ENCODE results near the gene PDHX. TPM values are rescaled to one million over a fixed set of nuclear protein-coding genes. Genes with fewer than 3 reads are reported as not detected.
"Not testable (repeated sequence)": the region's sequence is repeated elsewhere in the genome, so short reads cannot be mapped to it uniquely, and the experiment has no call there.

The PDHX gene
- total RNA-seq, 2 experiments from 2014 or later = 31.4 to 37.1 TPM

DNA sequence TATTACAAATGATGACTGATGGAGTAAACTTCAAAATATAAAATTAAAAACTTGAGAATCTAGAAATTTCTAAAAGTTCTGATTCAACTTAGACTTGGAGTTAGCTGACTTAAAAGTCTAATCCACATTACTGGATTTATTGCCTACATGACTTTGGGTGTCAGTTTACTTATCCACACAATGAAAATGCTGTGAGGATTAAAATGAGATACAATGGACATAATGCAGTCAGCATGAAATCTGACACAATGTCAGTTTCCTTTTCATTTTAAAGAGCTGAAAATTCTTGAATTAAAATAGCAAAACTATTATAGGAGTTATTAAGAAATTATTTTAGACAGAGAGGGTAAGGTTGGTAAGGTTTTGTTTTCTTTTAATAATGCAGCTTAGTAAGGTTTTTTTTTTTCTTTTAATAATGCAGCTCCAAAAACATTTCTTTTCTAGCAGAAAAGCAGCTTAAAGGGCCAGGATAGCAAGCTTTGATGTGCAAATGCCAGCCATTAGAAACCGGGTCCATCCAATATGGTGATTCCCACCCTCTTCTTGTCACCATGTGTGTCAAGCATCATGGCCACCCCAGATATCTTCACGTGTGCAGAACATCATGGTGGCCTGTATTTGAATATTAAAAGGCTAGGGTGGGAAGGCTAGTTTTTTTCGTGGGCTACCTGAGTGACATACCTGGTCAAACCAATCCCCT, 19.1 kb upstream of the PDHX start:
- H3K27ac Mint-ChIP-seq = no peak overlapping the region
- peaks cover 18% of the 10 kb centered on the region for H3K9me3 Mint-ChIP-seq
- POLR2A ChIA-PET = no interaction called here
- H3K36me3 Mint-ChIP-seq = peaks cover 25% of the 10 kb centered on the region
- no peak for ATAC-seq (ENCODE audit: low read depth)
- no peaks in the 10 kb centered on the region for H3K27me3 Mint-ChIP-seq
- no peak for DNase-seq
- H3K4me3 Mint-ChIP-seq = no peak overlapping the region
- no peaks in the 10 kb centered on the region for H3K4me1 Mint-ChIP-seq

DNA sequence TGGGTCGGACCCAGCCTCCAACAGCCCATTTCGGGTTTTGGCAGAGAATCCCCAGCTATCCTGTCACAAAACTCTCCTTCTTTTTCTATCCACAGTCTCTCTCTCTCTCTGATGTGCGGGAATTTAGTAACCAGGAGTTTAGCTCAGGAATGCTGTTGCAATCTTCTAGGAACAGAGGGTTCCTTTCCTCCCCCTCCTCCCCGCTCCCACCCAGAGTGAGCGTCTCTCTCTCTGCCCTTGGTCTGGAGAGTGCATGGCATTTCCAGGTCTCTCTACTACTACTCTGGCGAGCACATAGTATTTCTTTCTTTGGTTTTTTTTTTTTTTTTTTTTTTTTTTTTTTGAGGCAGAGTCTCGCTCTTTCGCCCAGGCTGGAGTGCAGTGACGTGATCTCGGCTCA, 17.9 kb upstream of the PDHX start:
- DNase-seq = no peak
- H3K36me3 Mint-ChIP-seq = peaks cover 30% of the 10 kb centered on the region
- H3K9me3 Mint-ChIP-seq = peaks cover 18% of the 10 kb centered on the region
- H3K27me3 Mint-ChIP-seq = no peaks in the 10 kb centered on the region
- ATAC-seq (ENCODE audit: low read depth) = no peak
- H3K4me3 Mint-ChIP-seq = no peak overlapping the region
- H3K4me1 Mint-ChIP-seq = no peaks in the 10 kb centered on the region
- POLR2A ChIA-PET = interaction anchor here (0.7 kb wide), 1 partner anchor 11 kb away, joined by 3 read pairs; no protein-coding TSS in a partner anchor
- H3K27ac Mint-ChIP-seq = no peak overlapping the region

DNA sequence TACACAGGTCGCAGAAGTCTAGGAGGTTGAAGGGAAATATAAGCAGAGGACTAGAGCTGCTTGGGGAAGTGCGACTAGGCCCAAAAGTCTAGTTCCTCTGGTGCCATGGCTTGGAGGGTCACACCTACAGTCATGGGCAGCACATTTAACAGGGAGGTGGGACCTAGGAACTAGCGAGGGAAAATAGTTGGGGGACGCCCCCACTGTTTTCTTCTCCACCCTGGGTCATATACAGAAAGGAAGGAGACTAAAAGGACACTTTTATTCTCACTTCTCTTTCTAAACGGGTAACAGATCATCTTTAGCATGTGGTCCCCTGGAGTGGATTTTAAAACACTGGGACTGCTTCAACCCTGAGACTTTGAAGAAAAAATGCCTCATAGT, 16.8 kb upstream of the PDHX start:
- DNase-seq (no peak), ATAC-seq (ENCODE audit: low read depth) (no peak)
- Mint-ChIP-seq H3K27ac (no peak overlapping the region), H3K9me3 (peaks cover 20% of the 10 kb centered on the region), H3K4me3 (no peak overlapping the region), H3K4me1 (peaks cover 4% of the 10 kb centered on the region), H3K36me3 (peaks cover 38% of the 10 kb centered on the region), H3K27me3 (no peaks in the 10 kb centered on the region)
- POLR2A ChIA-PET = no interaction called here

DNA sequence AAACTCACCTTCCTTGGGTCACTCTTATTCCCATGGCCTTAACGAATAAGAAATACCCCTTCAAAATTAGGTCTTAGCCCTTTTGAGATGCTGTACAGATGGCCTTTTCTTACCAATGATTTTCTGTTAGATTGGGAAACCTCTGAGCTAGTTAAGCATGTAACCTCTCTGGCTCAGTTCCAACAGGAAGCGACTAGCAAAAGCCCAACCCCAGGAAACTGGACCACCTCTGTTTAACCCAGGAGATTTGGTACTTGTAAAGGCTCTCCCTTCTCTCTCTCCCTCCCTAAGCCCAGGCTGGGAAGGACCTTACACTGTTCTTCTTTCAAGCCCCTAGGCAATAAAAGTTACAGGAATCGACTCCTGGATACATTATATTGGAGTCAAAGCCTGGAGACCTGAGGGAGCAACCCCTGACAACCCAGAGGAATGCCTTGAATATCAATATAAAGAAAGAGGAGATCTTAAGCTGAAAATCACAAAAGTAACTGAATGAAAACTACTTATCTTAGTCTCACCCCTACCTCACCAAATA, 11.9 kb upstream of the PDHX start:
- Mint-ChIP-seq H3K27me3 (no peaks in the 10 kb centered on the region), H3K27ac (no peak overlapping the region), H3K36me3 (peaks cover 37% of the 10 kb centered on the region), H3K4me3 (no peak overlapping the region), H3K4me1 (peaks cover 7% of the 10 kb centered on the region), H3K9me3 (peaks cover 12% of the 10 kb centered on the region)
- DNase-seq (no peak), ATAC-seq (ENCODE audit: low read depth) (no peak)
- POLR2A ChIA-PET = no interaction called here

DNA sequence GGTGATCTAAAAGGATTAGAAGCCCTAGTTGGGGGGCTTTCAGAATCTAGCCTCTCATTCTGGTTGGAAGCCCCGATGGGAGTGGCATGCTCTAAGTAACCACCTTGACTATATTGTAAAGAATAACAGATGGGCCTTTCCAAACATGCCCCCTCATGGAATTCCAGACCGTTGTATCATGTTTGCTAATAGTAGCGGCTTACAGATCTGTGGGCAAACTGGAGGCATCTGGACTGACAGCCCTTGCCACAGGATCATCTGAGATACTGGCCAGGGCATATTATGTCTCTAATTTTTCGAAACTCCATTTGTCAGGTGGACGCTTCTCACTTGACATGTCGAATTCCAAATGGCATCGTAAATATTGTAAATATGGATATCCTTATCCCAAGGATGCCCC, 10.8 kb upstream of the PDHX start:
- ATAC-seq (ENCODE audit: low read depth) = no peak
- H3K27me3 Mint-ChIP-seq = no peaks in the 10 kb centered on the region
- no peak for DNase-seq
- H3K9me3 Mint-ChIP-seq = peaks cover 9% of the 10 kb centered on the region
- H3K27ac Mint-ChIP-seq = no peak overlapping the region
- H3K36me3 Mint-ChIP-seq = peaks cover 27% of the 10 kb centered on the region
- POLR2A ChIA-PET = no interaction called here
- no peak overlapping the region for H3K4me3 Mint-ChIP-seq
- H3K4me1 Mint-ChIP-seq = peaks cover 7% of the 10 kb centered on the region

DNA sequence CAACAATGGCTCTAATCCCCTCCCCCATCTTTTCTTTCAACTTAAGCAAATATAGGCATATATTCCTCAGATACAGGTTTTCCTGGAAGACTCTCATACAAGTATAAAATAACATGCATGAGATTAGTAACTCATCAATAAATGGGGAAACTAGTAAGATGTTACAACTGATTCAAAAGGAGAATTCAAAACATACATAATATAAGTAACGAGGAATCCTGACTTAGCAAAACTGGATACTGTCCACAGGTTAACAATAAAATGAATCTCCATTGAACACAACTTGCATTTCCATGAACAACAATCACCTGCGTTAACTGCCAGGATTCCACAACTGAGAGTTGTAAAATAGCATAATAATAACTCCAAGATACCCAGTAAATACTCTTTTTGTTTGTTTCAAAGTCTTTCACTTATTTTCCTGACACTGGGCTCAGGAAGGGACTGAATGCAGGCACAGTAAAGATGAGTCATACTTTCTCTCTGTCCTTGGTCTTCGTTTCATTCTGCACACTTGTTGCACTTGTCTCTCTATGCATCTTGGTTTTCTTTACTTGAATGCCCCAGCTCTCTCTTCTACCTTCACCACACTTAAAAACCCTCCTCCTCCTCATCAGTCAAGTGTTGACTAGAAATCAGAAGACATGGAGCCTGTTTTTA, 8.4 kb upstream of the PDHX start:
- Mint-ChIP-seq H3K4me1 (peaks cover 11% of the 10 kb centered on the region), H3K4me3 (no peak overlapping the region), H3K27ac (no peak overlapping the region), H3K9me3 (peaks cover 4% of the 10 kb centered on the region), H3K27me3 (no peaks in the 10 kb centered on the region), H3K36me3 (peaks cover 29% of the 10 kb centered on the region)
- ATAC-seq (ENCODE audit: low read depth) (no peak), DNase-seq (no peak)
- POLR2A ChIA-PET = no interaction called here

DNA sequence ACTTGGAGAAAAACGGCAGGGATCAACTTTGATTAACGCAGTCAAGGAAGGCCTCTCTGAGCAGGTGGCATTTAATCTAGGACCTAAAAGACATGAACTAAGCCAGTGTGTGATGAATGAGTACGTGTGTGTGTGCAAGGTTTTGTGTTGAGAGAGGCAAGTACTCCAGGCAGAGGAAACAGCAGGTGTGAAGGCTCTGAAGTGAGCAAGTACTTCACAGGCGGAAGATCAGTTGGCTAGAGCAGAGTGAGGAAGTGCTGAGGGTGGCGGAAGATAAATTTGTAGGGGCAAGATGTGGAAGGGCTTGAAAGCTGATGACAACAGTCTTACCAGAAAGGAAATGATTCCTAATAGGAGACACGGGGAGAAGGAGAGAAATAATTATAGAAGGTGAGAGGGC, 7.0 kb upstream of the PDHX start:
- Mint-ChIP-seq H3K4me1 (peaks cover 14% of the 10 kb centered on the region), H3K36me3 (peaks cover 30% of the 10 kb centered on the region)
- ATAC-seq (ENCODE audit: low read depth) = no peak

DNA sequence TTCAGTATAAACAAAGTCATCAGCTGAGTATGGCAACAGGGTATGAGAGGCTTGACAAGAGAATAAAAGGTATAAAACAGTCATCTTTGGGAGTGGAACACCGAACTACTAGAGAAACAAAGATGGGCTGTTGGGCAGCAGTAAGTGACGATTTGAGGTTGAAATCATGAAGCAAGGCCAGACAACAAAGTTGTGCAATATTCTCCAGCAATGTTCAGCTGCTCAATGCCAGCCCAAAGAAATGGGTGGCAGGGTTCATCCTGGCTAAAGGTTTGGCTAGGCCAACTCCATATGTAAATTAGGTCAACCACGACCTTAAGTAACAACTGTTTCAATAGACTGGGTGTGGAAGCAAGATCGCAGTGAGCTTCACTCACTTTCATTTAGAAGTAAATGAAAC, 6.5 kb upstream of the PDHX start:
- DNase-seq (no peak), ATAC-seq (ENCODE audit: low read depth) (no peak)
- Mint-ChIP-seq H3K36me3 (peaks cover 25% of the 10 kb centered on the region), H3K4me3 (no peak overlapping the region), H3K27ac (no peak overlapping the region), H3K4me1 (peaks cover 9% of the 10 kb centered on the region), H3K9me3 (peaks cover 4% of the 10 kb centered on the region), H3K27me3 (no peaks in the 10 kb centered on the region)
- POLR2A ChIA-PET = interaction anchor here (0.6 kb wide), 1 partner anchor 103 kb away, joined by 3 read pairs; no protein-coding TSS in a partner anchor

More for the DNA sequence above, 7.0 kb upstream of the PDHX start:
- no peak for DNase-seq
- peaks cover 8% of the 10 kb centered on the region for H3K9me3 Mint-ChIP-seq
- POLR2A ChIA-PET = interaction anchor here (0.6 kb wide), 1 partner anchor 103 kb away, joined by 3 read pairs; no protein-coding TSS in a partner anchor
- H3K27ac Mint-ChIP-seq = no peak overlapping the region
- no peaks in the 10 kb centered on the region for H3K27me3 Mint-ChIP-seq
- no peak overlapping the region for H3K4me3 Mint-ChIP-seq

DNA sequence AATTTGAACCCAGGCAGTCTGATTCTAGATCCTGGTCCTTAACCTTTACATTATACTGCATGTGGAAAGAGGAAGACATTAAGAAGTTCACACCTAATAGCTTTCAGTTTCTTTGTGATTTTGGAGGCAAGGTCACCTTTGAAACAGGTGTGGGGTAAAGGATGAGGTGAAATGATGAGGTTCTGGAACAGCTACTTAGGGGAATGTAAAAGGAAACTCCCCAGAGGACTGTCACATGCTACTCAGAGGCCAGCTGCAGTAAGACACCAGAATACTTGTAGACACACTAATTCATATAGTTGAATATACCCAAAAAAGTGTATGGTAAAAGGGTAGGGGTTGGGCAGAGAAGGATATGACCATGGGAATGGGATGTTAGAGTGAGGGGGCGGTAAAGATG, 5.6 kb upstream of the PDHX start:
- DNase-seq (no peak), ATAC-seq (ENCODE audit: low read depth) (no peak)
- Mint-ChIP-seq H3K4me3 (no peak overlapping the region), H3K27ac (no peak overlapping the region), H3K36me3 (peaks cover 21% of the 10 kb centered on the region), H3K9me3 (peaks cover 4% of the 10 kb centered on the region), H3K27me3 (no peaks in the 10 kb centered on the region), H3K4me1 (peaks cover 12% of the 10 kb centered on the region)
- POLR2A ChIA-PET = no interaction called here

DNA sequence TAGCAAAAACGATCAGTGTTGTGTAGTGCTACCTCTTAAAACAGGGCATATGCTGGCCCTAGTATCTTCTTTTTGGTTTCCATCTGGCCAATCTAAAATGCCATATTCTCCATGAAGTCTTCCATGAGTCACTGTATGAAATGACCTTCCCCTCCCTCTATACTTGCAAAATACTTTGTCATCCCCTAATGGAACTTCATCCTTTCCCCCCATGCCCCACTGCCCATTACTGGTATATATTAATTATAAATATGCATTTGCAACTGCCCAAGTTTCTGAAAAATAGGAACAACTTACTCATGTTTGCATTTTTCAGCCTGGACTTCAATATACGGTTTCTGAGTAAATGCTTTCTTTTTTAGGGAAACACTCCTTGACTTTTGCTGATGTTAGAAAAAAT, 4.7 kb upstream of the PDHX start:
- Mint-ChIP-seq H3K4me1 (peaks cover 12% of the 10 kb centered on the region), H3K27ac (no peak overlapping the region), H3K4me3 (no peak overlapping the region), H3K27me3 (no peaks in the 10 kb centered on the region), H3K9me3 (peaks cover 4% of the 10 kb centered on the region), H3K36me3 (peaks cover 15% of the 10 kb centered on the region)
- no peak for ATAC-seq (ENCODE audit: low read depth)
- POLR2A ChIA-PET = no interaction called here
- DNase-seq = no peak

DNA sequence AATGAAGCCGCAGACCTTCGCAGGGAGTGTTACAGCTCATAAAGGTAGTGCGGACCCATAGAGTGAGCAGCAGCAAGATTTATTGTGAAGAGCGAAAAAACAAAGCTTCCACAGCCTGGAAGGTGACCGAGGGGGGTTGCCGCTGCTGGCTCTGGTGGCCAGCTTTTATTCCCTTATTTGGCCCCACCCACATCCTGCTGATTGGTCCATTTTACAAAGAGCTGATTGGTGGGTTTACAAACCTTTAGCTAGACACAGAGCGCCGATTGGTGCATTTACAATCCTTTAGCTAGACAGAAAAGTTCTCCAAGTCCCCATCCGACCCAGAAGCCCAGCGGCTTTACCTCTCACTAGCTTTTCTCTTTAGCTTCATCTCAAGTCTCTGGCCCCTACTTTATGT, 2.9 kb upstream of the PDHX start:
- ATAC-seq (ENCODE audit: low read depth); H3K9me3 Mint-ChIP-seq; H3K4me3 Mint-ChIP-seq; H3K27ac Mint-ChIP-seq; POLR2A ChIA-PET; H3K27me3 Mint-ChIP-seq; DNase-seq: not testable (repeated sequence)
- Mint-ChIP-seq H3K36me3 (peaks cover 14% of the 10 kb centered on the region), H3K4me1 (peaks cover 22% of the 10 kb centered on the region)

DNA sequence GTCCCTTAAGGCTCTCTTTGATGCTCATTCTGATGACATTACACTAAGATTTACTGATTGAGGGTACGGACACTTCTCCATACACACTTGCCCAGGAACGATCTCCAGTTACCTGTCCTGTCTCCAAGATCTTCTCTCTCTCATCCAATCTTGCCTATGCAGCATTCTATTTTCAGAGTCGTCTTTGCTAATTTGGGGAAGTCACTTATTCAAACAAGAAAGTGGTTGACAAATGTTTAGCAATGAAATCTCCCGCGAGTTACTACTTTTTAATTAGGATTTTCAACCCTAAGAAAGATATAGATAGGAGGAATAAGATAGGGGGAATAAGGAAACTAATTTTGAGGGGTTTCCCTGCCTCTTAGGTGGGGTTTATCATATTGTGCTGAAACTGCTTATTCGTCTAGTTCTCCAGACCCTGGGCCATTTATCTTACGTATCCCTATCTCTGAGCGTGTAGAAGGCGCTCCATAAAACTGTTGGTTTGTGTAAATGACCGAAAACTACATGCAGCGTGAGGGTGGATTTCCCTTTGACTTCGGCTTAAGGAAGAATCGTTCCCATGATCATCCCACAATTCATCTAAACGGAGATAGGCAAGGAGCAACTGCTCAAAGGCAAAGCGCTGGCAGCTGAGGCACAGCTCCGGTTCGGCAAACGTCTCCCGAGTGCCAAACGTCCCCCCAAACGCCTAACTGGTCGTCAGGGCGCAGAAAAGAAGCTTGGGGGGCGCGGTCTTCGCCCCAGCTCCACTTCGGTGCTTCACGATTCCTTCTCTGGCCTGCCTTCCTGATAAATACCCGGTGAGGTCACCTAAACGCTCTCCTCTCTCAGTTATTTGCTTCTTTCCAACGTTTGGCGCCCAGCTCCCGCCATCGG, 1.0 kb upstream of the PDHX start:
- POLR2A ChIA-PET = interaction anchor here (0.6 to 1.3 kb wide), 4 partner anchors 11 to 1530 kb away, joined by 3 to 4 read pairs (median 3); no protein-coding TSS in a partner anchor
- DNase-seq (no peak), ATAC-seq (ENCODE audit: low read depth) (peak; percentile 12)
- H3K36me3 Mint-ChIP-seq = peaks cover 14% of the 10 kb centered on the region
- peaks cover 25% of the 10 kb centered on the region for H3K4me1 Mint-ChIP-seq
- no peaks in the 10 kb centered on the region for H3K27me3 Mint-ChIP-seq
- peak overlapping the region; percentile 92 for H3K27ac Mint-ChIP-seq
- peaks cover 4% of the 10 kb centered on the region for H3K9me3 Mint-ChIP-seq
- peak overlapping the region; percentile 94 for H3K4me3 Mint-ChIP-seq
